GM23248 (cell line): ENCODE results near the gene MICAL2.

ENCODE experiments used
- EZH2 ChIP-seq: fragments of 200-600 bp; sonication (generic); IDR thresholded peaks from 2 replicates; pipeline ENCODE4 v1.6.1; 2018; ENCODE audit warnings: antibody characterized with exemption, mild to moderate bottlenecking; ENCODE audit not compliant: insufficient read depth, poor library complexity, severe bottlenecking
- EZH2phosphoT487 ChIP-seq: fragments of 200-600 bp; sonication (generic); IDR thresholded peaks from 2 replicates; pipeline ENCODE4 v1.6.1; 2018; ENCODE audit warnings: antibody characterized with exemption, moderate library complexity, mild to moderate bottlenecking, low read depth; ENCODE audit not compliant: insufficient read depth

DNA sequence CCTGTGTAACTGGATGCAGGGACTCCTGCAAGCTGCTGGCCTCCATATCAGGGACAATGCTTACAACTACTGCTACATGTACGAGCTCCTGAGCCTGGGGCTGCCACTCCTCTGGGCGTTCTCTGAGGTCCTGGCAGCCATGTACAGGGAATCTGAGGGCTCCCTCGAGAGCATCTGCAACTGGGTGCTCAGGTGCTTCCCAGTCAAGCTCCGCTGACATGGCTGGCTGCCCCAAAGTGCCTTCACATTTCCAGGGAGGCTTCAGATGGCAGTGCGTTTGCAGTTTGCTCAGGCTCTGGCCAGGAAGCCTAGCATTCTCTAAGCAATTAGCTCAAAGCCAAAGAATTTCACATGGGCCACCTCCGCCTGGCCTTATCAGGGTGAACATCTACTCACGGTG, 149.6 kb downstream of the MICAL2 start:
- TF ChIP-seq EZH2, result no peak
- no peak for TF ChIP-seq EZH2phosphoT487
